ENCODE results near the gene KMT2D. TPM values are rescaled to one million over a fixed set of nuclear protein-coding genes. Genes with fewer than 3 reads are reported as not detected.
A peak's percentile ranks its signal among the peaks of the same experiment; 100 is the strongest.

KMT2D gene
- total RNA-seq, 1 experiment from 2014 or later: 41.9 TPM

DNA sequence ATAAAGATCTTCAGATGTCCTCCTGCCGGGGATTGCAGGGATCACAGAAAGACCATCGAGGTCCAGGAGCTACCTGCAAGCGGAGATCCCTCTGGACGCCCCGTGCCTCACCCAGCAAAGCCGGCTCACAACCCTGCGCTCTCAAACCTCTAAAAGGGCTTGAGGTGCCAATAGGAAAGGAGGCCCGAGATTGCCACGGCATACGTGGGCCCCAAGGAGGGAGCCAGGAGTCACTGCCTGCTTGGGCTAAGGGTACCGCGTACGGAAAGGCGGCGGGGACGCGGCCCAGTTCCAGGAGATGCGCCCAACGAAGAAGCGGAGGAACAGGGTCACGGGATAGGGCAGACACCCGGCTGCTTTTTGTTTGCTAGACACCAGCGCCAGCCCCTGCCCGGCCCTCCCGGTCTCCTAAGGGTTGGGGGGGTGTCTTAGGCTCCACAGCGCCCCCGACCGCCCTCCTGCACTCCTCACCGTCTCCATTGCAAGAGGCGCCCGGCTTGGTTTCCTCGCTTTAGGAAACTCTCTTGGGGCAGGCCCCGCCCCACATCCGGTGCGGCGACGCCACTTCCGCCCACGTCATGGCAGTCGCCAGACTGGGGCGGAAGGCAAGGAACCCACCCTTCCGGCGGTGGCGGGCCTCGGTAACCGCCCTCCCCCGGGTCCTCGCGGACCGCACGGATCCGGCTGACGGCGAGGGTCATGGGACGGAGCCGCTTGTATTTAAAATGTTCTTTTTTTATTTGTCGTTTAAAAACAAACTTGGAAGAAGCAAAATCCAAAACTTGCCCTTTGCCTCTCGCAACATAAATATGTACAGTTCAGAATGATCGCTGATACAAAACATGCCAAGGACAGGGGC, 42.1 kb downstream of the KMT2D start, which contains the start of gene PRKAG1:
TSS of gene PRKAG1 (minus strand) at position 516 of the 859 bp plus-strand sequence. CDS start at position 480, 36 bp downstream.
- peak within 1 kb of the TSS; percentile 94 for H3K9ac ChIP-seq (ENCODE audit: low read length)
- peak within 1 kb of the TSS; percentile 81 for H3K27ac ChIP-seq (ENCODE audit: low read length)
- H3F3A ChIP-seq (ENCODE audit: low read length, unreplicated experiment): peaks cover 4% of the 10 kb centered on the region
- peaks cover 34% of the 10 kb centered on the region for H3K79me2 ChIP-seq (ENCODE audit: low read length)
- peaks cover 18% of the 10 kb centered on the region for H3K4me1 ChIP-seq (ENCODE audit: insufficient read depth, low read length)
- DNase-seq (peak; percentile 97), ATAC-seq (peak; percentile 90)
- TSS peak; percentile 67 for BruUV-seq (replicated peaks)
- no peaks in the 10 kb centered on the region for H4K20me1 ChIP-seq (ENCODE audit: low read length)
- H3K27me3 ChIP-seq (ENCODE audit: low read length): no peaks in the 10 kb centered on the region
- peak within 1 kb of the TSS; percentile 80 for H2AFZ ChIP-seq (ENCODE audit: low read length)
- TF ChIP-seq EZH2phosphoT487 (IDR thresholded peaks at IDR 0.05; ENCODE audit: borderline replicate concordance, low read length): no peak
- TF ChIP-seq, protein P1, sequence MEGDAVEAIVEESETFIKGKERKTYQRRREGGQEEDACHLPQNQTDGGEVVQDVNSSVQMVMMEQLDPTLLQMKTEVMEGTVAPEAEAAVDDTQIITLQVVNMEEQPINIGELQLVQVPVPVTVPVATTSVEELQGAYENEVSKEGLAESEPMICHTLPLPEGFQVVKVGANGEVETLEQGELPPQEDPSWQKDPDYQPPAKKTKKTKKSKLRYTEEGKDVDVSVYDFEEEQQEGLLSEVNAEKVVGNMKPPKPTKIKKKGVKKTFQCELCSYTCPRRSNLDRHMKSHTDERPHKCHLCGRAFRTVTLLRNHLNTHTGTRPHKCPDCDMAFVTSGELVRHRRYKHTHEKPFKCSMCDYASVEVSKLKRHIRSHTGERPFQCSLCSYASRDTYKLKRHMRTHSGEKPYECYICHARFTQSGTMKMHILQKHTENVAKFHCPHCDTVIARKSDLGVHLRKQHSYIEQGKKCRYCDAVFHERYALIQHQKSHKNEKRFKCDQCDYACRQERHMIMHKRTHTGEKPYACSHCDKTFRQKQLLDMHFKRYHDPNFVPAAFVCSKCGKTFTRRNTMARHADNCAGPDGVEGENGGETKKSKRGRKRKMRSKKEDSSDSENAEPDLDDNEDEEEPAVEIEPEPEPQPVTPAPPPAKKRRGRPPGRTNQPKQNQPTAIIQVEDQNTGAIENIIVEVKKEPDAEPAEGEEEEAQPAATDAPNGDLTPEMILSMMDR (conservative IDR thresholded peaks at IDR 0.05; ENCODE audit: low read depth, low read length): peak; percentile 58
- CTCF ChIA-PET: interaction anchor here (0.6 to 1.0 kb wide), 2 partner anchors 21 to 61 kb away, joined by 5 to 10 read pairs; no protein-coding TSS in a partner anchor
- POLR2A ChIA-PET (ENCODE audit: unreplicated experiment): interaction anchor here (0.6 kb wide), 1 partner anchor 61 kb away, joined by 14 read pairs; the partner anchor contains the start of gene ARF3
- no peaks in the 10 kb centered on the region for H3K9me3 ChIP-seq (ENCODE audit: low read length)
- H3K4me3 ChIP-seq (ENCODE audit: low read length): peak within 1 kb of the TSS; percentile 93
- intact Hi-C loops (cut with micrococcal nuclease): no loop called here
- peak within 1 kb of the TSS; percentile 94 for H3K4me2 ChIP-seq (ENCODE audit: low read length)
- H3K36me3 ChIP-seq (ENCODE audit: low read depth, low read length): peaks cover 5% of the 10 kb centered on the region; the same call in 1 of the 2 replicates
- H3K9me2 ChIP-seq (replicated peaks; ENCODE audit: low read length): no peaks in the 10 kb centered on the region

DNA sequence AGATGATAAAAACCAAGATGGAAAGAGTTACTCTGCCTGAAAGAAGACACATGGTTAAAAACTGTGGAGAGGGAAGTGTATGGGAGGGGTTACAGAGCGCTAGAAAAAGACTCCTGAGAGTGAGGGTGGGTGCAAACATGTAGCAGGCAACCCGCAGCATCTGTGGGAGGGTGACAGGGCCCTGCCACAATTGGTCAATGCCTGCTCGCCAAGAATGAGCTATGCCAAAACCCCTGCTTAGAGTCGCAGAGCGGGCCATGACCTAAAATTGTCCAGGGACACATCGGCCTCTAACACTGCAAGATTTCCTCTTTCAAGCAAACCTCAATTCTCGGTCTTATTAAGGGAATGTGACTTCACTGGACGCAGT, 42.7 kb downstream of the KMT2D start:
- peaks cover 34% of the 10 kb centered on the region for H3K79me2 ChIP-seq (ENCODE audit: low read length)
- peak overlapping the region; percentile 93 for H3K4me3 ChIP-seq (ENCODE audit: low read length)
- intact Hi-C loops (cut with micrococcal nuclease): no loop called here
- H3K4me1 ChIP-seq (ENCODE audit: insufficient read depth, low read length): peaks cover 18% of the 10 kb centered on the region
- POLR2A ChIA-PET (ENCODE audit: unreplicated experiment): interaction anchor here (0.6 kb wide), 1 partner anchor 60 kb away, joined by 14 read pairs; the partner anchor contains the start of gene ARF3
- peaks cover 4% of the 10 kb centered on the region for H3F3A ChIP-seq (ENCODE audit: low read length, unreplicated experiment)
- TF ChIP-seq, protein P1 (conservative IDR thresholded peaks at IDR 0.05; ENCODE audit: low read depth, low read length): no peak
- TF ChIP-seq EZH2phosphoT487 (IDR thresholded peaks at IDR 0.05; ENCODE audit: borderline replicate concordance, low read length) (no peak), EZH2 (IDR thresholded peaks at IDR 0.05; ENCODE audit: low read length, unreplicated experiment) (no peak)
- H3K36me3 ChIP-seq (ENCODE audit: low read depth, low read length): peaks cover 5% of the 10 kb centered on the region; the same call in 1 of the 2 replicates
- CTCF ChIA-PET: interaction anchor here (0.6 to 1.0 kb wide), 2 partner anchors 21 to 60 kb away, joined by 5 to 10 read pairs; no protein-coding TSS in a partner anchor
- no peaks in the 10 kb centered on the region for H4K20me1 ChIP-seq (ENCODE audit: low read length)
- H3K9ac ChIP-seq (ENCODE audit: low read length): peak overlapping the region; percentile 94
- BruUV-seq (replicated peaks): no TSS peak
- no peaks in the 10 kb centered on the region for H3K9me2 ChIP-seq (replicated peaks; ENCODE audit: low read length)
- peak overlapping the region; percentile 94 for H3K4me2 ChIP-seq (ENCODE audit: low read length)
- no peaks in the 10 kb centered on the region for H3K27me3 ChIP-seq (ENCODE audit: low read length)
- H2AFZ ChIP-seq (ENCODE audit: low read length): peak overlapping the region; percentile 56
- ATAC-seq: peak; percentile 16
- H3K9me3 ChIP-seq (ENCODE audit: low read length): no peaks in the 10 kb centered on the region
- DNase-seq: peak; percentile 35
- H3K27ac ChIP-seq (ENCODE audit: low read length): peak overlapping the region; percentile 81
